Omental fat pad (tissue), 4 donors: ENCODE data around the gene HNRNPUL1. TPM values are rescaled to one million over a fixed set of nuclear protein-coding genes. Genes with fewer than 3 reads are reported as not detected.

Experiments used
- ATAC-seq: fragments of 150-250 bp; one replicate; pipeline ENCODE4 v1.9.1; 2016; ENCODE audit warnings: mild to moderate bottlenecking, moderate library complexity; ENCODE audit not compliant: low FRiP score
- DNase-seq: peaks from one replicate; pipeline ENCODE4 v3.0.0-alpha.2; 2019; ENCODE audit warnings: low spot score
- CTCF ChIP-seq, 3 donors: fragments of 450-650 bp; IDR thresholded peaks; one replicate each; pipeline ENCODE4 v1.5.1; 2016 to 2017; ENCODE audit warnings: antibody characterized with exemption in 3 of 3, mild to moderate bottlenecking in 3 of 3, moderate library complexity in 2 of 3
- total RNA-seq, 4 donors: library from RNA; depleted of rRNA; stranded (reverse); fragments of >200 nt; gene quantifications; one replicate each; pipeline ENCODE4 v1.1.0, GENCODE V29; 2016

The HNRNPUL1 gene
- total RNA-seq, 4 donors from 2014 or later: 92.5 to 173 (median 117) TPM

- no peak for ATAC-seq
- peak; percentile 14 for DNase-seq
- TF ChIP-seq CTCF (IDR thresholded peaks at IDR 0.05): no peak
These were observed 39.8 kb downstream of the HNRNPUL1 start for GRCh38 chr19:41303954-41304353.

- DNase-seq (no peak), ATAC-seq (no peak)
- TF ChIP-seq CTCF (IDR thresholded peaks at IDR 0.05): no peak
These were observed 40.7 kb downstream of the HNRNPUL1 start for GRCh38 chr19:41304706-41305483.

- no peak for DNase-seq
- no peak for ATAC-seq
- no peak for TF ChIP-seq CTCF (IDR thresholded peaks at IDR 0.05)
These were observed 42.0 kb downstream of the HNRNPUL1 start for GRCh38 chr19:41305927-41306793.

GRCh38 chr19:41307090-41307875, 43.1 kb downstream of the HNRNPUL1 start:
- no peak for DNase-seq
- TF ChIP-seq CTCF (IDR thresholded peaks at IDR 0.05): no peak
- ATAC-seq: no peak

- no peak for TF ChIP-seq CTCF (IDR thresholded peaks at IDR 0.05)
- ATAC-seq (peak; percentile 1), DNase-seq (no peak)
These were observed 43.8 kb downstream of the HNRNPUL1 start for GRCh38 chr19:41307954-41308449.

GRCh38 chr19:41308450-41309179, 44.4 kb downstream of the HNRNPUL1 start:
- DNase-seq (peak; percentile 100), ATAC-seq (peak; percentile 54)
- peak in 2 of 3 donors; percentile 75 to 98 for TF ChIP-seq CTCF (IDR thresholded peaks at IDR 0.05)
